H1 (cell line): ENCODE measurements around the gene TMEM125. TPM values are rescaled to one million over a fixed set of nuclear protein-coding genes. Genes with fewer than 3 reads are reported as not detected.

Experiments used
- CTCF ChIA-PET: fragments of 300-600 bp; sonication (Branson Sonifier 250); formaldehyde crosslinking; loops from one replicate; lab custom pipeline; 2021; ENCODE audit not compliant: partially characterized antibody; lab: Charles Lee
- POLR2A ChIA-PET: fragments of 300-600 bp; sonication (Branson Sonifier 250); formaldehyde crosslinking; loops from one replicate; lab custom pipeline; 2021; ENCODE audit warnings: inconsistent platforms; ENCODE audit not compliant: partially characterized antibody; lab: Charles Lee
- DNase-seq, 2 experiments: peaks; one replicate each; pipeline versions ENCODE4 v3.0.0 to v3.0.0-alpha.2; 2010 to 2022; ENCODE audit warnings: low spot score in 2 of 2, low read depth in 1 of 2, mixed read lengths in 1 of 2
- FAIRE-seq: peaks from 2 replicates; lab custom pipeline; 2011; peaks lifted over from hg19 to GRCh38; lab: Jason Lieb, UNC
- H2AFZ ChIP-seq: 2 replicates; pipeline ENCODE4 v1.8.1; 2012; ENCODE audit warnings: low read length, inconsistent platforms
- H2AK5ac ChIP-seq: 2 replicates; pipeline ENCODE4 v1.6.1; 2013; ENCODE audit warnings: low read depth, low read length
- H2BK120ac ChIP-seq: replicated peaks from 2 replicates; pipeline ENCODE3; 2013; ENCODE audit warnings: low read depth, low read length, inconsistent platforms
- H2BK12ac ChIP-seq: 2 replicates; pipeline ENCODE4 v1.6.1; 2013; ENCODE audit warnings: low read depth, low read length
- H2BK15ac ChIP-seq: 2 replicates; pipeline ENCODE4 v1.6.1; 2013; ENCODE audit warnings: low read length
- H2BK20ac ChIP-seq: 2 replicates; pipeline ENCODE4 v1.6.1; 2013; ENCODE audit warnings: low read length
- H2BK5ac ChIP-seq: 2 replicates; pipeline ENCODE4 v1.6.1; 2013; ENCODE audit warnings: low read depth, low read length
- H3K14ac ChIP-seq: 2 replicates; pipeline ENCODE4 v1.6.1; 2013; ENCODE audit warnings: inconsistent platforms; ENCODE audit not compliant: insufficient read length
- H3K18ac ChIP-seq: 2 replicates; pipeline ENCODE4 v1.6.1; 2013; ENCODE audit warnings: low read length; ENCODE audit errors: extremely low read depth
- H3K23ac ChIP-seq: 2 replicates; pipeline ENCODE4 v1.6.1; 2013; ENCODE audit warnings: inconsistent platforms; ENCODE audit not compliant: insufficient read length
- H3K23me2 ChIP-seq: 2 replicates; pipeline ENCODE4 v1.6.1; 2013; ENCODE audit warnings: low read depth, low read length
- H3K27ac ChIP-seq: 2 replicates; pipeline ENCODE4 v1.6.1; 2011; ENCODE audit warnings: low read depth, low read length, inconsistent platforms
- H3K27me3 ChIP-seq, 4 experiments: replicated peaks in 1 of 4; 1 replicate in 1 of 4; 2 replicates in 3 of 4; pipeline versions ENCODE4 v1.6.1 to v1.8.1; 2011 to 2013; ENCODE audit warnings: low read length in 3 of 4, mild to moderate bottlenecking in 3 of 4, inconsistent platforms in 2 of 4, mixed read lengths in 2 of 4, moderate library complexity in 1 of 4; ENCODE audit not compliant: control insufficient read depth in 3 of 4, insufficient read depth in 3 of 4; ENCODE audit errors: extremely low read depth in 1 of 4
- H3K36me3 ChIP-seq, 4 experiments: 2 replicates each; pipeline versions ENCODE4 v1.6.1 to v1.8.1; 2011 to 2013; ENCODE audit warnings: mild to moderate bottlenecking in 4 of 4, low read length in 3 of 4, moderate library complexity in 2 of 4, control low read depth in 1 of 4, inconsistent platforms in 1 of 4; ENCODE audit not compliant: insufficient read depth in 4 of 4, control insufficient read depth in 2 of 4
- H3K4ac ChIP-seq: replicated peaks from 2 replicates; pipeline ENCODE3; 2013; ENCODE audit warnings: low read length, low read depth, mixed read lengths, inconsistent platforms; ENCODE audit not compliant: insufficient read length
- H3K4me1 ChIP-seq, 4 experiments: replicated peaks in 1 of 4; 1 replicate in 1 of 4; 2 replicates in 3 of 4; pipeline versions ENCODE4 v1.6.1 to v1.8.1; 2011 to 2013; ENCODE audit warnings: low read length in 3 of 4, inconsistent platforms in 2 of 4, mixed read lengths in 1 of 4; ENCODE audit not compliant: insufficient read depth in 4 of 4, control insufficient read depth in 3 of 4
- H3K4me2 ChIP-seq, 2 experiments: 2 replicates each; pipeline versions ENCODE4 v1.6.1 to v1.8.1; 2011 to 2013; ENCODE audit warnings: low read depth in 2 of 2, low read length in 2 of 2, control low read depth in 1 of 2, inconsistent platforms in 1 of 2, mild to moderate bottlenecking in 1 of 2; ENCODE audit not compliant: insufficient read depth in 1 of 2
- H3K4me3 ChIP-seq, 4 experiments: fragments of 200-600, 300-600 bp in 1 of 4; sonication (generic), shearing (Covaris generic), sonication (Bioruptor Twin) in 1 of 4; 2 replicates each; pipeline versions ENCODE4 v1.5.1 to v1.8.1; 2011 to 2016; ENCODE audit warnings: low read length in 4 of 4, low read depth in 3 of 4, control low read depth in 2 of 4, inconsistent platforms in 2 of 4, mild to moderate bottlenecking in 2 of 4, mixed read lengths in 1 of 4, moderate library complexity in 1 of 4; ENCODE audit not compliant: insufficient read depth in 2 of 4; ENCODE audit errors: extremely low read depth in 1 of 4
- H3K56ac ChIP-seq: replicated peaks from 2 replicates; pipeline ENCODE3; 2013; ENCODE audit warnings: low read depth, mild to moderate bottlenecking, mixed read lengths, low read length, inconsistent platforms; ENCODE audit not compliant: insufficient read length
- H3K79me1 ChIP-seq: 2 replicates; pipeline ENCODE4 v1.6.1; 2013; ENCODE audit warnings: low read depth, low read length, control low read depth
- H3K79me2 ChIP-seq, 2 experiments: 2 replicates each; pipeline versions ENCODE4 v1.6.1 to v1.8.1; 2012 to 2013; ENCODE audit warnings: low read length in 2 of 2, mild to moderate bottlenecking in 2 of 2, inconsistent platforms in 1 of 2; ENCODE audit not compliant: insufficient read depth in 2 of 2, control insufficient read depth in 1 of 2
- H3K9ac ChIP-seq, 4 experiments: replicated peaks in 1 of 4; 1 replicate in 1 of 4; 2 replicates in 3 of 4; pipeline versions ENCODE4 v1.6.1 to v1.8.1; 2011 to 2013; ENCODE audit warnings: low read depth in 3 of 4, low read length in 3 of 4, control low read depth in 2 of 4, mild to moderate bottlenecking in 2 of 4, moderate library complexity in 2 of 4, inconsistent platforms in 1 of 4; ENCODE audit errors: extremely low read depth in 1 of 4
- H3K9me3 ChIP-seq, 2 experiments: 2 replicates each; pipeline versions ENCODE4 v1.6.1 to v1.8.1; 2012 to 2013; ENCODE audit warnings: mild to moderate bottlenecking in 2 of 2, moderate library complexity in 2 of 2, control low read depth in 1 of 2, inconsistent platforms in 1 of 2, low read depth in 1 of 2, low read length in 1 of 2, mixed read lengths in 1 of 2; ENCODE audit not compliant: insufficient read depth in 2 of 2
- H4K20me1 ChIP-seq, 2 experiments: replicated peaks in 1 of 2; 2 replicates each; pipeline versions ENCODE3 to v1.8.1; 2011 to 2013; ENCODE audit warnings: inconsistent platforms in 2 of 2, low read length in 2 of 2, mild to moderate bottlenecking in 1 of 2; ENCODE audit not compliant: insufficient read depth in 2 of 2, control insufficient read depth in 1 of 2
- H4K5ac ChIP-seq: 2 replicates; pipeline ENCODE4 v1.6.1; 2013; ENCODE audit warnings: low read length, low read depth, mixed read lengths, inconsistent platforms; ENCODE audit not compliant: insufficient read length
- H4K8ac ChIP-seq: 2 replicates; pipeline ENCODE4 v1.8.0; 2013; ENCODE audit warnings: mild to moderate bottlenecking, moderate library complexity, low read length, inconsistent platforms; ENCODE audit not compliant: insufficient read depth; ENCODE audit errors: extremely low read depth
- H4K91ac ChIP-seq: replicated peaks from 2 replicates; pipeline ENCODE3; 2013; ENCODE audit warnings: low read length, mixed read lengths, inconsistent platforms; ENCODE audit not compliant: insufficient read length
- BRCA1 ChIP-seq: IDR thresholded peaks from 2 replicates; pipeline ENCODE4 v1.6.1; 2012; ENCODE audit warnings: low read depth, low read length, improper control_type of control experiment
- CHD1 ChIP-seq: IDR thresholded peaks from 2 replicates; pipeline ENCODE4 v1.6.1; 2012; ENCODE audit warnings: low read depth, low read length, improper control_type of control experiment
- CREB1 ChIP-seq: IDR thresholded peaks from 2 replicates; pipeline ENCODE4 v1.6.1; 2012; ENCODE audit warnings: inconsistent platforms
- CTCF ChIP-seq, 3 experiments: IDR thresholded peaks; 1 replicate in 2 of 3; 2 replicates in 1 of 3; pipeline versions ENCODE4 v1.5.1 to v1.6.1; 2011; ENCODE audit warnings: low read length in 3 of 3, mild to moderate bottlenecking in 3 of 3, inconsistent platforms in 2 of 3, low read depth in 1 of 3, moderate library complexity in 1 of 3; ENCODE audit not compliant: insufficient read depth in 1 of 3; ENCODE audit errors: control extremely low read depth in 1 of 3
- GTF2F1 ChIP-seq: IDR thresholded peaks from 2 replicates; pipeline ENCODE4 v1.6.1; 2012; ENCODE audit warnings: low read depth, low read length, improper control_type of control experiment, borderline replicate concordance
- PHF8 ChIP-seq: fragments of 200-600 bp; sonication (generic); conservative IDR thresholded peaks from 2 replicates; pipeline ENCODE4 v1.7.1; 2012; ENCODE audit warnings: low read depth, mild to moderate bottlenecking, inconsistent platforms, low read length, moderate library complexity
- POLR2AphosphoS5 ChIP-seq: IDR thresholded peaks from 2 replicates; pipeline ENCODE4 v1.6.1; 2011; ENCODE audit warnings: low read depth, low read length
- TAF1 ChIP-seq: IDR thresholded peaks from 2 replicates; pipeline ENCODE4 v1.6.1; 2011; ENCODE audit warnings: mild to moderate bottlenecking, low read depth, low read length
- TBP ChIP-seq: IDR thresholded peaks from 2 replicates; pipeline ENCODE4 v1.6.1; 2011; ENCODE audit warnings: low read depth, low read length, improper control_type of control experiment
- WGBS, 2 experiments: shearing (Covaris generic) in 1 of 2; methylation state at CpG; one replicate each; pipeline versions ENCODE4 v1.1.6 to v1.1.7; 2013 to 2015; ENCODE audit warnings: low lambda C conversion rate in 2 of 2, mixed read lengths in 2 of 2, inconsistent platforms in 1 of 2, low coverage in 1 of 2, missing lambda C conversion rate in 1 of 2; ENCODE audit not compliant: insufficient replicate concordance in 2 of 2, insufficient coverage in 1 of 2, insufficient read length in 1 of 2; ENCODE audit errors: extremely low coverage in 1 of 2, missing lambda C conversion rate in 1 of 2; 5-methylcytosine and 5-hydroxymethylcytosine counted together
- polyA plus RNA-seq, 7 experiments: library from polyadenylated mRNA; depleted of rRNA in 3 of 7; stranded (reverse) in 5 of 7; unstranded in 2 of 7; fragments of >200 nt in 5 of 7; fragments of 200-250 nt in 2 of 7; gene quantifications; 1 replicate in 5 of 7; 2 replicates in 1 of 7; 4 replicates in 1 of 7; pipeline versions ENCODE4 v1.2.1 to v1.2.3, GENCODE V29; 2011 to 2013; ENCODE audit warnings: missing spikeins in 2 of 7, mixed read lengths in 2 of 7
- total RNA-seq: library from RNA; stranded (reverse); fragmentation: NEBNext Ultra II Directional; extraction: Animal tissue kit (Norgen Biotek cat#: 25700); gene quantifications from 2 replicates; pipeline ENCODE4 v1.2.1, GENCODE V29; 2021

TMEM125 gene
- total and polyA plus RNA-seq, 2 of the 8 experiments (the other 6 are each of a cell fraction or from before 2014, with no cell fraction given), result 26.5 to 46.7 TPM

GRCh38 chr1:43314233-43314632 lies 44.5 kb downstream of the TMEM125 start:
- H3K4me3 ChIP-seq, result no peak overlapping the region
- no peak overlapping the region for H4K91ac ChIP-seq
- H2AK5ac ChIP-seq, result no peak overlapping the region
- FAIRE-seq (no peak), DNase-seq (no peak)
- H3K23ac ChIP-seq, result no peak overlapping the region
- no peaks in the 10 kb centered on the region for H3K79me2 ChIP-seq
- no peak overlapping the region for H3K9ac ChIP-seq
- H2BK12ac ChIP-seq, result no peak overlapping the region
- no peaks in the 10 kb centered on the region for H3K9me3 ChIP-seq
- no peak overlapping the region for H2AFZ ChIP-seq
- ChIA-PET POLR2A (interaction anchor here (0.8 kb wide), 1 partner anchor 44 kb away, joined by 3 read pairs; no protein-coding TSS in a partner anchor), CTCF (interaction anchor here (0.7 to 0.9 kb wide), 3 partner anchors 8 to 115 kb away, joined by 3 read pairs; no protein-coding TSS in a partner anchor)
- 93% methylated on average over 5 of the region's 5 CpGs; no CpG with 5 or more reads in 1 of the 2 experiments for WGBS, 2 experiments
- H4K5ac ChIP-seq, result no peak overlapping the region
- H3K56ac ChIP-seq, result no peak overlapping the region
- no peaks in the 10 kb centered on the region for H3K23me2 ChIP-seq
- H2BK5ac ChIP-seq, result no peak overlapping the region
- no peak overlapping the region for H4K8ac ChIP-seq
- no peak overlapping the region for H2BK15ac ChIP-seq
- H3K18ac ChIP-seq, result no peak overlapping the region
- peaks cover 0 to 5% (median 0%) of the 10 kb centered on the region in 4 experiments; a peak in 1 of 7 replicates for H3K4me1 ChIP-seq
- no peak overlapping the region for H3K27ac ChIP-seq
- H4K20me1 ChIP-seq, result no peaks in the 10 kb centered on the region
- no peaks in the 10 kb centered on the region; a peak in 1 of 7 replicates for H3K27me3 ChIP-seq
- H3K79me1 ChIP-seq, result no peaks in the 10 kb centered on the region
- no peak overlapping the region for H3K4ac ChIP-seq
- no peak overlapping the region for H3K14ac ChIP-seq
- H2BK120ac ChIP-seq, result no peak overlapping the region
- TF ChIP-seq GTF2F1 (no peak), CHD1 (no peak), POLR2AphosphoS5 (no peak), CTCF (IDR thresholded peaks at IDR 0.05; ENCODE audit: control extremely low read depth in 1 of 3, insufficient read depth in 1 of 3, low read depth in 1 of 3, low read length in 3 of 3) (no peak), TAF1 (no peak), BRCA1 (no peak), PHF8 (no peak), CREB1 (no peak), TBP (no peak)
- TF ChIP-seq, all 59 proteins: peak for 0
- no peak overlapping the region for H3K4me2 ChIP-seq
- H2BK20ac ChIP-seq, result no peak overlapping the region
- H3K36me3 ChIP-seq, result no peaks in the 10 kb centered on the region
